ENCODE measurements around the gene FAM149B1.

Gene FAM149B1

DNA sequence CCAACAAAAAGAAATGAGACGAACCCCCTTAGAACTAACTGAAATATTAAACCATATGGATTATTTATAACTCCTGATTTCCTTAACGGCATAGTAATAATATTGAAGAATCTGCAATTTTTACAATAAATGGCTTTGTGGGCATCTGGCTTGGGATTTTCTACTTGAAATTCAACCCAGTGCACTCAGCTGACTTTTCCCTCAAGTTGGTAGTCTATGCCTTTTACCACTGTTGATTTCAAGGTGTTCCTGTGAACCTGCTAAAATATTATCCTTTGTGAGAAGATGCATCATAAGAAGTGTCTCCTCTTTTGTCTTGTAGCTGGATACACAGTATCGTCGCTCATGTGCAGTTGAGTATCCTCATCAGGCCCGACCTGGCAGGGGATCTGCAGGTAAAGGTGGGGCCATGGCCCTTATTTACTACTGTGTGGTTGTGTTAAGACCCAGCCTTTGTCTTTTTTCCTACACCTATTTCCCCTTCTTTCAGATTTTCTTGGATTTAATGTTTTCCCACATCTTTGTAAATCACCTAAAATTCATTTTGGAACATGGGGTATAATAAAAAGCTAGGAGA lies 71.2 kb downstream of the FAM149B1 start:
- TF ChIP-seq, protein P1, sequence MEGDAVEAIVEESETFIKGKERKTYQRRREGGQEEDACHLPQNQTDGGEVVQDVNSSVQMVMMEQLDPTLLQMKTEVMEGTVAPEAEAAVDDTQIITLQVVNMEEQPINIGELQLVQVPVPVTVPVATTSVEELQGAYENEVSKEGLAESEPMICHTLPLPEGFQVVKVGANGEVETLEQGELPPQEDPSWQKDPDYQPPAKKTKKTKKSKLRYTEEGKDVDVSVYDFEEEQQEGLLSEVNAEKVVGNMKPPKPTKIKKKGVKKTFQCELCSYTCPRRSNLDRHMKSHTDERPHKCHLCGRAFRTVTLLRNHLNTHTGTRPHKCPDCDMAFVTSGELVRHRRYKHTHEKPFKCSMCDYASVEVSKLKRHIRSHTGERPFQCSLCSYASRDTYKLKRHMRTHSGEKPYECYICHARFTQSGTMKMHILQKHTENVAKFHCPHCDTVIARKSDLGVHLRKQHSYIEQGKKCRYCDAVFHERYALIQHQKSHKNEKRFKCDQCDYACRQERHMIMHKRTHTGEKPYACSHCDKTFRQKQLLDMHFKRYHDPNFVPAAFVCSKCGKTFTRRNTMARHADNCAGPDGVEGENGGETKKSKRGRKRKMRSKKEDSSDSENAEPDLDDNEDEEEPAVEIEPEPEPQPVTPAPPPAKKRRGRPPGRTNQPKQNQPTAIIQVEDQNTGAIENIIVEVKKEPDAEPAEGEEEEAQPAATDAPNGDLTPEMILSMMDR (IDR thresholded peaks at IDR 0.05; ENCODE audit: insufficient read depth, low read depth, low read length, missing control alignments), result no peak
- no peak for DNase-seq (ENCODE audit: low read depth)
- no peak overlapping the region for H3K4me3 ChIP-seq (ENCODE audit: low read length)

DNA sequence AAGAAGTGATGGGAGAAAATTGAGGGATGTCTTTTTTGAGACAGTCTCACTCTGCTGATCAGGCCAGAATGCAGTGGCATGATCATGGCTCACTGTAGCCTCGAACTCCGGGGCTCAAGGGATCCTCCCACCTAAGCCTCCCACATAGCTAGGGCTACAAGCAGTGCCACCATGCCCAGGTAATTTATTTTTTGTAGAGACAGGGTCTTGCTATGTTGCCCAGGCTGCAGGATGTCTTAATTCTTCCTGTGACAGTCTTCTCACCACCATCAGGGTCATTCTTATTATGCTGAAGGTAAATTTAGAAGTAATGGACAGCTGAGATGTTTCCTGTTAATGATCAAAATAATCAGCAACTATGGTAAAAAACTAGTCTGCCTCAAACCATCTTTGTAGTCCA lies 72.0 kb downstream of the FAM149B1 start:
- TF ChIP-seq, protein P1 (IDR thresholded peaks at IDR 0.05; ENCODE audit: insufficient read depth, low read depth, low read length, missing control alignments), result no peak
- DNase-seq (ENCODE audit: low read depth), result no peak
- no peak overlapping the region for H3K4me3 ChIP-seq (ENCODE audit: low read length)

DNA sequence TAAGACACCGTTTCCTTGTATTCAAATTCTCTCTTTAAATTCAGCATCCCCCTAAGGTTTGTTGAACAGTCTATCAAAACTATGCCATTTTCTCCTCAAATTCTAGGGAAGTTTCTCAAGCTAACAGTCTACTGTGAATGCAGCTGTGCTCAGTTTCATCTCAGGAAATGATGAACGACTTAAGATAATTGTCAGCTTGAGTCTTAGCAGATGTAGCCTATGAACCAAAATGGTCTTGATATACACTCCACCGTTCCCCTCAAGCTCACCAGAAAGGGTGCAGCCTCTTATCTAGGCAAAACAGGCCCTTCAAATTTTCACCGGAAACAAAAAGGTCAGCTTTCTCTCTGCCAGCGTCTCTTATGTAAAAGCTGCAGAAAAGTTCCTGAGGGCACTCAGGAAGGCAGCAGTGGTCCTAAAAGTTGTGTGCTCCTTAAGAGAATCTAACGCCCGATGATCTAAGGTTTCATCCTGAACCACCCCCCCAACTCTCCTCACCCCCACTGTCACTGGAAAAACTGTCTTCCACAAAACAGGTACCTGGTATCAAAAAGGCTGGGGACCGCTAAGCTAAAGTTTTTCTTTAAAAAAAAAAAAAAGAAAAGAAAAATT lies 77.1 kb downstream of the FAM149B1 start:
- TF ChIP-seq, protein P1 (IDR thresholded peaks at IDR 0.05; ENCODE audit: insufficient read depth, low read depth, low read length, missing control alignments), result no peak

DNA sequence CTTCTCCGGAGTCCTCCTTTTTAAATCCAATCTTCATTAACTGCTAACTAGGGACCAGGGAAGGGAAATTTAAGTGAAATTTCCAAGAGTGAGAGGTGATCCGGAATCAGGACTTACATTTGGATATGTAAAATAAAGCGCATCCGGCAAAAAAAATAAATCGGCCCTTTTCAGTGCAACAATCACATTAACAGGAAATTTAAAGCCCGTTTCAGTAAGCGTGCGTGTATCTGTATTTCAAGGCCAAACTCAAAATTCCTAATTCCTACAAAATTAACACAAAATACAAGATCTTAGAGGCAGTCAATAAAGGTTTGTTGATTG lies 78.4 kb downstream of the FAM149B1 start:
- H3K4me3 ChIP-seq (ENCODE audit: low read length), result peak overlapping the region; percentile 83
- no peak for DNase-seq (ENCODE audit: low read depth)
- TF ChIP-seq, protein P1 (IDR thresholded peaks at IDR 0.05; ENCODE audit: insufficient read depth, low read depth, low read length, missing control alignments), result no peak

More for the DNA sequence above, 77.1 kb downstream of the FAM149B1 start:
- peak overlapping the region; percentile 83 for H3K4me3 ChIP-seq (ENCODE audit: low read length)
- DNase-seq (ENCODE audit: low read depth), result no peak

DNA sequence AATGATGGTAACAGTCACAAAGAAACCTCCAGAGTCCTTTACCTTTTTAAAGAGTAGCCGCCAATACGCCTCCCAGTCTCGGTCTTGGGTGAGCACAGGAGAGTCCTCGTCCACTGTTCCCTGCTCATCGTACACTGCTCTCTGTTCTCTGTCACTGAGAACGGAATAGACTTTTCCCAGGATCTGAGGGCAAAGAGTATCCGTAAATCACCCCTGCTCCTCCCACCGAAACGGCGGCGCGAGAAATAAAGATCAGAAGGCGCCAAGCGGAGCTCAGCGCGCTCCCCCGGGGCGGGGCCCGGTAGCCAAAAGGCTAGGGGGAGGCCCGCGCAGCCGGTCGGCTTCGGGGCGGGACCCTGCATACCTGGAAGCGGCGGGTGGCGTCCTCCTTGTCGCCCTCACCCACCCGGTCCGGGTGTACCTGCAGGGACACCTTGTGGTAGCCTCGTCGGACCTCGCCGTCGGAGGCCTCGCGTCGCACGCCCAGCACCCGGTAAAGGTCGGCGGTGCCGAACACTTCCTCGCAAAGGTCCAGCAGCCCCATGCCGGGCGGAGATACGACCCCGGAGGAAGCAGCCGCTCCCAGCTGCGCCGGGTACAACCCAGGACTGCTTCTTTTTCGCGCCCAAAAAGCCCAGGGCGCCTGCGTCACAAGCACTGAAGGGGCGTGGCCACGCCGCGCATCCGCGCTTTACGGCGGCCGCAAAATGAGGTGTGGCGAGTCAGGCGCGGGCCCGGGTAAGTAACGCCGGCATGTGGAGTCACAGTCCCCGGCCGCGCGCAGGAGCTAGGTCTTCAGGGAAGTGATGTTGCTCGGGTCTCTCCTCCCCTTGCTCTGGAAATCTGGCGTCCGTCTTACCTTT lies 79.0 kb downstream of the FAM149B1 start, which contains the start of gene DNAJC9:
TSS of gene DNAJC9 (minus strand) at position 610 of the 863 bp plus-strand sequence. CDS start at position 544, 66 bp downstream.
- DNase-seq (ENCODE audit: low read depth), result peak; percentile 97
- TF ChIP-seq, protein P1 (IDR thresholded peaks at IDR 0.05; ENCODE audit: insufficient read depth, low read depth, low read length, missing control alignments), result peak; percentile 2
- H3K4me3 ChIP-seq (ENCODE audit: low read length), result peak within 1 kb of the TSS; percentile 83

DNA sequence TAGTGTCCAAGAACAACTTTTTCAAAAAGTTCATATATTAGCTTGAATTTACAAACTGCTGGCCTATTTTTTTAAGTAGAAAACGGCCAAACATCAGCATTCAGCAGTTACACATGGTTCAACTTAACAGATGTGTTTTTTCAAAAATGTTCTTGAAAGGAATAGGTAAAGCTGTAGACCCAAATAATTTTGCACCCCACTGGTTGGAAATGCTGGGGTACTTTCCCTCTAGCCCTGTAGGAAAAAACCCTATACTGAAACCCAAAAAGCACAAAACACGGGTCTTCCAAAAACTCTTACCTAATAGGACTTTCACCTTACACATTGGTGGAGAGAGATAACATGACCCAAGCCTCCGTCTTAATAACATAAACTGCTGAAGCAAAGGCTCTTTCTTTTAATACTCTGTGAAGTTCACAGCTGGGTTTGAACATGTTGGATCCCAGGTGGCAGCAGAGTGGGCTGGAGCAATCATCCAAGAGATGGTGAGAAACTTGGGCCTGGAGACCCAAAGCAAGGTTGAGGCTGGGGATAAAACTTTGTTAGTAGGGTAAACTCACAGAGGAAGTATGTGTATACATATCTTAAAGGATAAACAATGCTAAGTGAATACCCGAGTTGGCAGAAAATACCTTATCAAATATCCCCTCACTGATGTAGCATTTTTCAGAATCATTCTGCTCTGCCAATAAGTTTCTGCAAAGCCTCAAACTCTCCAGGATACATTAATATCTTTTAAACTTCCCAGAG lies 79.8 kb downstream of the FAM149B1 start:
- TF ChIP-seq, protein P1 (IDR thresholded peaks at IDR 0.05; ENCODE audit: insufficient read depth, low read depth, low read length, missing control alignments), result no peak
- H3K4me3 ChIP-seq (ENCODE audit: low read length), result peak overlapping the region; percentile 83
- no peak for DNase-seq (ENCODE audit: low read depth)
